ENCODE results near the gene DPP6.

- TF ChIP-seq CTCF (IDR thresholded peaks at IDR 0.05) (no peak), POLR2A (IDR thresholded peaks at IDR 0.05; ENCODE audit: low read depth) (no peak), POLR2AphosphoS5 (IDR thresholded peaks at IDR 0.05) (no peak), EP300 (IDR thresholded peaks at IDR 0.05) (no peak)
Measured at GRCh38 chr7:154880513-154880912, 828.3 kb downstream of the DPP6 start.
